IPS DF 19.7 (cell line): ENCODE data around the gene SLC35B1.

Experiments used
- DNase-seq: peaks from one replicate; pipeline ENCODE4 v3.0.0-alpha.2; 2013; ENCODE audit warnings: low read depth, low spot score

Gene SLC35B1

GRCh38 chr17:49670641-49671040, 37.1 kb downstream of the SLC35B1 start:
- DNase-seq, result no peak

GRCh38 chr17:49670002-49670401, 37.8 kb downstream of the SLC35B1 start:
- no peak for DNase-seq

DNA sequence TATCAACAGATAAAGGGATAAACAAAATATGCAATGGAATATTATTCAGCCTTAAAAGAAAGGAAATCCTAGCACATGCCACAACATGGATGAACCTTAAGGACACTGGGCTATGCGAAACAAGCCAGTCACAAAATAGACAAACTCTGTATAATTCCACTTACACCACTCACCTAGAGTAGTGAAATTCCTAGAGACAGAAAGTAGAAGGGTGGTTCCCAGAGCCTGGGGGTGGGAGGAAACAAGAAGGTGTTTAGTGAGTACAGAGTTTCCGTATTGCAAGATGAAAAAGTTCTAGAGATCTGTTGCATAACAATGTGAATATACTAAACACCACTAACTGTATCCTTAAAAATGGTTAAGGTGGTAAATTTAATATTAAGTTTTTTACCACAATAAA, 39.9 kb downstream of the SLC35B1 start:
- DNase-seq, result no peak

DNA sequence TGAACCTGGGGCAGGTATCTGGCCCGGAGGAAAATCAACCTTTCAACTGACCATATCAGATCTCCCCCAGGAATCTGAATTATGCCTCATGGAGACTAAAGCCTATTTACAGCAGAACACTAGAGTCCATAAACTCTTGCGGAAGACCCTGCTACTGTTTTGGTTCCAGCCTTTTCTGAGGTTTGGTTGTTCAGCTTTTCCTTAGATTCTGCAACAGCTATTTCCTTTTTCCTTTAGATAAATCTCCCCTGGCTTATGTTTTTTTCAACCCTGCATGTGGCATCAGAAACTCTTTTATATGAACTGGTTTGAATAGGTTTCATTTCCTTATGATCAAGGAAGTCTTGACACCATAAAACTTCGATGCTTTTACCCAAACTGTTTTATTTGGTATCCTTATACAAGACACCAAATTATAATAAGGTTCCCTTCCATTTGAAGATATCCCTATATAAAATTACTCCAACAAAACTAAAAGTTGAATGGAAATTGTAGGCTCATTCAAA, 43.0 kb downstream of the SLC35B1 start:
- DNase-seq, result no peak

DNA sequence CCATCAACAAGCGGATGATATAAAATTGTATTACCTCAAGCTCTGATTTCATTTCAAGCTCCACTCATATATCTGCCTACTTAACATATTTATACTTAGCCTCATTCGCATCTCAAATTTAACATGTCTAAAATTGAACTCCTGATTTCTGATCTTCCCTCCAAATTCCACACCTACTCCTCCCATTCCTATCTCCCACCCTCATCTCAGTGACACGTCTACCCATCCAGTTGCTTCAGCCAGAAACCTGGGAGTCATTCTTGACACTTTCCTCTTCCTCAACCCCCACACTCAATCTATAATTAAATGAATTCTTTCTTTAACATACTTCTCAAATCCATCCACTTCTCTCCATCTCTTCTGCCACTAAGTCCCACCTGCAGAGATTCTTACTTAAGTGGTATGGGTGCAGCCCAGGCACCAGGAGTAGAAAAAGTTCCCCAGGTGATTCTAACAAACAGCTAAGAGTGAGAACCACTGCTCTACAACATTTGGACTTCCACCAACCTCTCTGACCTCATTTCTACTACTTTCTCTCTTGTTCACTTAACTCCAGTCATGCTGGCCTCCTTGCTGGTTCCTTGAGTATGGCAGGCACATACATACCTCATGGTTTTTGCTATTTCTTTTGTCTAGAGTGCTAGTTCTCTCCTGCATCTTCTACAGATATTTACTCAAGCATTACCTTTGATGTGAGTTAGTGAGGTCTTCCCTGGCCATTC, 47.9 kb downstream of the SLC35B1 start:
- no peak for DNase-seq

DNA sequence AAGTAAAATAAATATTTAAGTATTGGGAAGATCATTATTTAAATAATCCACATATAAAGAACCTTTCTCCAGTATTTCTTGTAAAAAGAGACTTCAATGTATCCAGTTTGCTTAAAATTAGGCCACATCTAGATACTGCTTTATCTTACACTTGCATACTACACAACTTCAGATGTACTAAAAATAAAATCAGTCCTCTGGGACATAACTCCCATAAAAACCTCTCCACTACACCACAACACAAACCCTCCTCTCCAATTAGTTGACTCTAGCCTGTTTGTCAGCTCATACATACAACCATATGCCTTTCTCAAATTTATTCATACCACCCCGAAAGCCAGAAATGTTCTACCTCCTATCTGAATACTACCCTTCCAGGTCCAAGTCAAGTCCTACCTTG, 51.5 kb downstream of the SLC35B1 start:
- no peak for DNase-seq
